ENCODE data around the gene TMEM19.

DNA sequence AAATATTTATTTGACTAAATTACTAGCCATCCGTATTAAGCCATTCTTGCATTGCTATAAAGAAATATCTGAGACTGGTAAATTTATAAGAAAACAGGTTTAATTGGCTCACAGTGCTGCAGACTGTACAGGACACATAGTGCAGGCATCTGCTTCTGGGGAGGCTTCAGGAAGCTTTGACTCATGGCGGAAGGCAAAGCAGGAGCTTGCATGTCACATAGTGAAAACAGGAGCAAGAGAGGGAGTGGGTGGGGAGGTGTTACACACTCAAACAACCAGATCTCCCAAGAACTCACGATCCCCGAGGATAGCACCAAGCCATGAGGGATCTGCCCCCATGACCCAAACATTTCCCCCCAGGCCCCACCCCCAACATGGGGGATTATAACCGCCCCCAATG, 42.1 kb downstream of the TMEM19 start:
- no peak for TF ChIP-seq EZH2 (IDR thresholded peaks at IDR 0.05; ENCODE audit: low read depth)
- TF ChIP-seq, protein P1, sequence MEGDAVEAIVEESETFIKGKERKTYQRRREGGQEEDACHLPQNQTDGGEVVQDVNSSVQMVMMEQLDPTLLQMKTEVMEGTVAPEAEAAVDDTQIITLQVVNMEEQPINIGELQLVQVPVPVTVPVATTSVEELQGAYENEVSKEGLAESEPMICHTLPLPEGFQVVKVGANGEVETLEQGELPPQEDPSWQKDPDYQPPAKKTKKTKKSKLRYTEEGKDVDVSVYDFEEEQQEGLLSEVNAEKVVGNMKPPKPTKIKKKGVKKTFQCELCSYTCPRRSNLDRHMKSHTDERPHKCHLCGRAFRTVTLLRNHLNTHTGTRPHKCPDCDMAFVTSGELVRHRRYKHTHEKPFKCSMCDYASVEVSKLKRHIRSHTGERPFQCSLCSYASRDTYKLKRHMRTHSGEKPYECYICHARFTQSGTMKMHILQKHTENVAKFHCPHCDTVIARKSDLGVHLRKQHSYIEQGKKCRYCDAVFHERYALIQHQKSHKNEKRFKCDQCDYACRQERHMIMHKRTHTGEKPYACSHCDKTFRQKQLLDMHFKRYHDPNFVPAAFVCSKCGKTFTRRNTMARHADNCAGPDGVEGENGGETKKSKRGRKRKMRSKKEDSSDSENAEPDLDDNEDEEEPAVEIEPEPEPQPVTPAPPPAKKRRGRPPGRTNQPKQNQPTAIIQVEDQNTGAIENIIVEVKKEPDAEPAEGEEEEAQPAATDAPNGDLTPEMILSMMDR (conservative IDR thresholded peaks at IDR 0.05): no peak
